Caco-2 (cell line): ENCODE results near the gene IL1RAPL2. TPM values are rescaled to one million over a fixed set of nuclear protein-coding genes. Genes with fewer than 3 reads are reported as not detected.

ENCODE experiments used
- BruUV-seq: library from RNA; stranded (reverse); fragments of 400-500 nt; replicated peaks from 2 replicates; lab custom pipeline; 2021; lab: Mats Ljungman, UMichigan
- CTCF ChIA-PET: fragments of 300-600 bp; sonication (Branson Sonifier 250); formaldehyde crosslinking; loops from one replicate; lab custom pipeline; 2022; ENCODE audit warnings: antibody characterized with exemption; lab: Charles Lee
- POLR2A ChIA-PET: fragments of 300-600 bp; sonication (Branson Sonifier 250); formaldehyde crosslinking; loops from one replicate; lab custom pipeline; 2022; ENCODE audit warnings: antibody characterized with exemption; lab: Charles Lee
- DNase-seq, 2 experiments: peaks; one replicate each; pipeline versions ENCODE4 v3.0.0 to v3.0.0-alpha.2; 2020 to 2022
- H3K27me3 ChIP-seq: replicated peaks from 2 replicates; pipeline ENCODE4 v1.6.0; 2011; ENCODE audit warnings: low read length; ENCODE audit not compliant: control insufficient read depth, insufficient read depth
- H3K36me3 ChIP-seq: 2 replicates; pipeline ENCODE4 v1.5.1; 2011; ENCODE audit warnings: low read length; ENCODE audit not compliant: control insufficient read depth, insufficient read depth
- H3K4me1 ChIP-seq: fragments of 250-450 bp; sonication (Bioruptor Pico); 2 replicates; pipeline ENCODE4 v1.5.1; 2020; ENCODE audit warnings: mild to moderate bottlenecking
- H3K4me3 ChIP-seq: 2 replicates; pipeline ENCODE4 v1.5.1; 2011; ENCODE audit warnings: low read depth, mild to moderate bottlenecking, control low read depth, low read length
- H3K9me3 ChIP-seq: fragments of 250-450 bp; sonication (Bioruptor Pico); 2 replicates; pipeline ENCODE4 v1.5.1; 2020; ENCODE audit warnings: mild to moderate bottlenecking, moderate library complexity
- H3K27ac Mint-ChIP-seq: one replicate; pipeline ENCODE4 v1.8.0; 2022; ENCODE audit warnings: mixed read lengths; ENCODE audit not compliant: unreplicated experiment
- H3K27me3 Mint-ChIP-seq: one replicate; pipeline ENCODE4 v1.8.0; 2022; ENCODE audit warnings: mixed read lengths; ENCODE audit not compliant: insufficient read depth, unreplicated experiment
- H3K36me3 Mint-ChIP-seq: one replicate; pipeline ENCODE4 v1.8.0; 2022; ENCODE audit warnings: mild to moderate bottlenecking, mixed read lengths; ENCODE audit not compliant: insufficient read depth, unreplicated experiment
- H3K4me1 Mint-ChIP-seq: one replicate; pipeline ENCODE4 v1.8.0; 2022; ENCODE audit warnings: low read depth, mixed read lengths; ENCODE audit not compliant: unreplicated experiment
- H3K4me3 Mint-ChIP-seq: one replicate; pipeline ENCODE4 v1.8.0; 2022; ENCODE audit warnings: mild to moderate bottlenecking, moderate library complexity, mixed read lengths; ENCODE audit not compliant: unreplicated experiment
- H3K9me3 Mint-ChIP-seq: one replicate; pipeline ENCODE4 v1.8.0; 2022; ENCODE audit warnings: mixed read lengths; ENCODE audit not compliant: unreplicated experiment
- CTCF ChIP-seq, 2 experiments: fragments of 200-600 bp in 1 of 2; IDR thresholded peaks; 1 replicate in 1 of 2; 2 replicates in 1 of 2; pipeline versions ENCODE4 v1.5.1 to v1.8.0; 2011 to 2022; ENCODE audit warnings: antibody characterized with exemption in 1 of 2, control low read depth in 1 of 2, inconsistent platforms in 1 of 2, low read depth in 1 of 2, low read length in 1 of 2, mild to moderate bottlenecking in 1 of 2, moderate library complexity in 1 of 2; ENCODE audit not compliant: insufficient read depth in 1 of 2, severe bottlenecking in 1 of 2, unreplicated experiment in 1 of 2
- intact Hi-C: fragments of 100-400 bp; cut with micrococcal nuclease; formaldehyde crosslinking; loops from one replicate; pipeline ENCODE4 v1.10.0; 2022; ENCODE audit not compliant: unreplicated experiment
- total RNA-seq: library from RNA; stranded (reverse); gene quantifications from 2 replicates; pipeline ENCODE4 v1.2.3, GENCODE V29; 2022

IL1RAPL2 gene
- total RNA-seq, 1 experiment from 2014 or later: not detected

- intact Hi-C loops: no loop called here
- no peak for TF ChIP-seq CTCF (IDR thresholded peaks at IDR 0.05; ENCODE audit: insufficient read depth in 1 of 2, low read depth in 1 of 2, low read length in 1 of 2, severe bottlenecking in 1 of 2, unreplicated experiment in 1 of 2)
- no peak overlapping the region for H3K27ac Mint-ChIP-seq
- no peaks in the 10 kb centered on the region for H3K27me3 Mint-ChIP-seq
- ChIA-PET CTCF (no interaction called here), POLR2A (no interaction called here)
- BruUV-seq: no TSS peak
- no peak for DNase-seq
- Histone ChIP-seq H3K27me3 (no peaks in the 10 kb centered on the region), H3K9me3 (no peaks in the 10 kb centered on the region), H3K36me3 (no peaks in the 10 kb centered on the region), H3K4me3 (no peak overlapping the region), H3K4me1 (no peaks in the 10 kb centered on the region)
- no peaks in the 10 kb centered on the region for H3K4me1 Mint-ChIP-seq
- no peak overlapping the region for H3K4me3 Mint-ChIP-seq
- H3K9me3 Mint-ChIP-seq: no peaks in the 10 kb centered on the region
- H3K36me3 Mint-ChIP-seq: no peaks in the 10 kb centered on the region
Observed at GRCh38 chrX:104961926-104962325, 395.9 kb downstream of the IL1RAPL2 start.

GRCh38 chrX:104968241-104968640, 402.2 kb downstream of the IL1RAPL2 start:
- CTCF ChIA-PET: no interaction called here

GRCh38 chrX:104972737-104973136, 406.7 kb downstream of the IL1RAPL2 start:
- ChIA-PET POLR2A (no interaction called here), CTCF (no interaction called here)
- Histone ChIP-seq H3K27me3 (no peaks in the 10 kb centered on the region), H3K36me3 (no peaks in the 10 kb centered on the region), H3K9me3 (no peaks in the 10 kb centered on the region), H3K4me1 (no peaks in the 10 kb centered on the region), H3K4me3 (no peak overlapping the region)
- no peak for TF ChIP-seq CTCF (IDR thresholded peaks at IDR 0.05; ENCODE audit: insufficient read depth in 1 of 2, low read depth in 1 of 2, low read length in 1 of 2, severe bottlenecking in 1 of 2, unreplicated experiment in 1 of 2)
- Mint-ChIP-seq H3K36me3 (no peaks in the 10 kb centered on the region), H3K4me1 (no peaks in the 10 kb centered on the region), H3K9me3 (no peaks in the 10 kb centered on the region), H3K27me3 (no peaks in the 10 kb centered on the region), H3K27ac (no peak overlapping the region), H3K4me3 (no peak overlapping the region)
- BruUV-seq: no TSS peak
- DNase-seq: no peak
- intact Hi-C loops: no loop called here

More at GRCh38 chrX:104968241-104968640, 402.2 kb downstream of the IL1RAPL2 start:
- no TSS peak for BruUV-seq
- Histone ChIP-seq H3K36me3 (no peaks in the 10 kb centered on the region), H3K27me3 (no peaks in the 10 kb centered on the region), H3K4me1 (no peaks in the 10 kb centered on the region), H3K9me3 (no peaks in the 10 kb centered on the region), H3K4me3 (no peak overlapping the region)
- Mint-ChIP-seq H3K27ac (no peak overlapping the region), H3K9me3 (no peaks in the 10 kb centered on the region), H3K4me3 (no peak overlapping the region), H3K36me3 (no peaks in the 10 kb centered on the region), H3K4me1 (no peaks in the 10 kb centered on the region), H3K27me3 (no peaks in the 10 kb centered on the region)
- POLR2A ChIA-PET: no interaction called here
- intact Hi-C loops: no loop called here
- TF ChIP-seq CTCF (IDR thresholded peaks at IDR 0.05; ENCODE audit: insufficient read depth in 1 of 2, low read depth in 1 of 2, low read length in 1 of 2, severe bottlenecking in 1 of 2, unreplicated experiment in 1 of 2): no peak
- no peak for DNase-seq
